SK-N-MC (cell line): ENCODE results near the gene L3MBTL4.

ENCODE experiments used
- EZH2 ChIP-seq: fragments of 200-600 bp; sonication (generic); IDR thresholded peaks from one replicate; pipeline ENCODE4 v1.6.1; 2017; ENCODE audit warnings: antibody characterized with exemption
- POLR2AphosphoS5 ChIP-seq: IDR thresholded peaks from 2 replicates; pipeline ENCODE4 v1.6.1; 2012; ENCODE audit warnings: mild to moderate bottlenecking, low read depth, low read length, borderline replicate concordance

- TF ChIP-seq EZH2 = no peak
- no peak for TF ChIP-seq POLR2AphosphoS5
These were observed 455.9 kb downstream of the L3MBTL4 start for GRCh38 chr18:5958822-5959221.
